Glutamatergic neuron (in vitro differentiated cells): ENCODE results near the gene GEMIN7. TPM values are rescaled to one million over a fixed set of nuclear protein-coding genes. Genes with fewer than 3 reads are reported as not detected.

ENCODE experiments used
- total RNA-seq: library from RNA; stranded (reverse); fragmentation: NEBNext Ultra II Directional; extraction: Animal tissue kit (Norgen Biotek cat#: 25700); gene quantifications from one replicate; pipeline ENCODE4 v1.2.1, GENCODE V29; 2021; ENCODE audit not compliant: unreplicated experiment

GEMIN7 gene
- total RNA-seq, 1 donor from 2014 or later = 49.1 TPM

Other genes starting within 250 kb of the GEMIN7 start
- gene NECTIN2, start 233.0 kb upstream of the GEMIN7 start, total RNA-seq = 108 TPM
- 57.8 TPM for gene TOMM40, start 188.0 kb upstream of the GEMIN7 start, total RNA-seq
- 65.9 TPM for gene APOE, start 173.5 kb upstream of the GEMIN7 start, total RNA-seq
- 8.3 TPM for gene APOC1, start 164.7 kb upstream of the GEMIN7 start, total RNA-seq
- not detected for gene APOC4, start 137.0 kb upstream of the GEMIN7 start, total RNA-seq
- not detected for gene APOC2, start 133.2 kb upstream of the GEMIN7 start, total RNA-seq
- gene CLPTM1, start 123.9 kb upstream of the GEMIN7 start, total RNA-seq = 102 TPM
- gene RELB, start 77.8 kb upstream of the GEMIN7 start, total RNA-seq = 1.2 TPM
- 127 TPM for gene CLASRP, start 40.2 kb upstream of the GEMIN7 start, total RNA-seq
- gene ZNF296, start 2.8 kb upstream of the GEMIN7 start, total RNA-seq = 6.3 TPM
- gene PPP1R37, start 13.9 kb downstream of the GEMIN7 start, total RNA-seq = 49.5 TPM
- gene NKPD1, start 81.7 kb downstream of the GEMIN7 start, total RNA-seq = 1.2 TPM
- 31.6 TPM for gene TRAPPC6A, start 99.0 kb downstream of the GEMIN7 start, total RNA-seq
- 8.1 TPM for gene BLOC1S3, start 99.5 kb downstream of the GEMIN7 start, total RNA-seq
- not detected for gene EXOC3L2, start 166.1 kb downstream of the GEMIN7 start, total RNA-seq
- 110 TPM for gene MARK4, start 172.0 kb downstream of the GEMIN7 start, total RNA-seq
- gene CKM, start 243.6 kb downstream of the GEMIN7 start, total RNA-seq = 0.42 TPM